ENCODE results near the gene JARID2.
"Not testable (repeated sequence)": the region's sequence is repeated elsewhere in the genome, so short reads cannot be mapped to it uniquely, and the experiment has no call there.

JARID2 gene

DNA sequence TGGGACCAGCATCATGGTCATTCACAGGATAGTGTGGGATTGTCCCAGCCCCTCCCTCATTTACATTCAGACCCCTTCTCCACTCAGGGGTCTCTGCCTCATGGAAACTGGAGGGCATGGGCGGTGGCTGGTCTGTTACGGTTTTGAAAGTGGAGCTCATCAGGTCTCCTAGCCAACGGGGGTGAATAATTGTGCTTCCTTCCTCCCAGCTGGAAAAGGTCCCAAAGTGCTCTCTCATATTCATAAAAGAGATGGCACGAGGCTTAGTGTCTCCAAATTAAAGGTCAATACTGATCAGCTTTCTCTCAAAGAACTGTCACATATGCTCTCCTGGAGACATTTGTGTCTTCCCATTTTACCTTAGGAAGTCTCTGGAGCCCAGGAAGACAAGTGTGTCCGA lies 19.9 kb downstream of the JARID2 start:
- DNase-seq = no peak

DNA sequence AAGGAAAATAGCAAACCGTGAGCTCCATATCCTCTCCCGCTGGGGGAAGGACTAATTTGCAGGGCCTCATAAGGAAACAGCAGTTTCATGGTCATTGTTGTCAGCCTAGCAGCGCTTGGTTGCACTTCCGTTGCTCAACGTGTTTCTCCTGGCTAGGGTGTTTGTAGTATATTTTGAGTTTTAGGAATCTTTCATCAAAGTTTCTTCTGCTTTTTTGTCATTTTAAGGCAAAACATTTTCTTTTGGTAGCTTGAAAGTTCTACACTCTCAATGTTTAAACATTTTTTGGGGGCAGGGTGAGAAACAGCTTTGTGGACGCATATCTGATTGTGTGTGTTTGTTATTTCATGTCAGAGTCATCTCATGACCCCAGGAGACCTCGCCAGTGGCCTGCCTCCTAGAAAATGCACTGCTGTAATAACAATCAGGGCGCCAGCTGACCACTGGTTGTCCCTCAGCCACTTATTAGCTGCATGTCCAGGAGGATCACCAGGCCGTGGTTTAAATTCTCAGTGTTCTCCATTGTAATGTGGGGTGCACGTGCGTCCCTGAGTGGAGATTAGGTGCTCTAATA lies 20.6 kb downstream of the JARID2 start:
- no peak for DNase-seq

DNA sequence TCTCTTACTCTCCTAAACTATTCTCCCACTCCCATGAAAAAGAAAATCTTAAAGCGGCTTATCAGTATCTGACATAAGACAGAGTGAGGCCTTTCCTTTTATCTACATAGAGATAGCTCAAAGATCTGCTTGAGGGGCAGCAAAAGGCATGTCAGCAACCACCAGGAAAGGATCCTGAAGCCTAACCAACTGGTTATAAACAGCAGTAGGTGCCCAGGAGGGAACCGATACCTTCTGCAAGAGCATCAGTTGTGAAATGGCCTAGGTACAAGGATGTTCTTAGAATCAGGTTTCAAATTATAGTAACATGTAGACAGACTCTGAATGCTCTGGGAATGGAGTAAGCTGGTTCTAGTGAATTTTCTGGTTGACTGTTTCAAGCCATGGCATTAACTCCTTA lies 21.4 kb downstream of the JARID2 start:
- no peak for DNase-seq

DNA sequence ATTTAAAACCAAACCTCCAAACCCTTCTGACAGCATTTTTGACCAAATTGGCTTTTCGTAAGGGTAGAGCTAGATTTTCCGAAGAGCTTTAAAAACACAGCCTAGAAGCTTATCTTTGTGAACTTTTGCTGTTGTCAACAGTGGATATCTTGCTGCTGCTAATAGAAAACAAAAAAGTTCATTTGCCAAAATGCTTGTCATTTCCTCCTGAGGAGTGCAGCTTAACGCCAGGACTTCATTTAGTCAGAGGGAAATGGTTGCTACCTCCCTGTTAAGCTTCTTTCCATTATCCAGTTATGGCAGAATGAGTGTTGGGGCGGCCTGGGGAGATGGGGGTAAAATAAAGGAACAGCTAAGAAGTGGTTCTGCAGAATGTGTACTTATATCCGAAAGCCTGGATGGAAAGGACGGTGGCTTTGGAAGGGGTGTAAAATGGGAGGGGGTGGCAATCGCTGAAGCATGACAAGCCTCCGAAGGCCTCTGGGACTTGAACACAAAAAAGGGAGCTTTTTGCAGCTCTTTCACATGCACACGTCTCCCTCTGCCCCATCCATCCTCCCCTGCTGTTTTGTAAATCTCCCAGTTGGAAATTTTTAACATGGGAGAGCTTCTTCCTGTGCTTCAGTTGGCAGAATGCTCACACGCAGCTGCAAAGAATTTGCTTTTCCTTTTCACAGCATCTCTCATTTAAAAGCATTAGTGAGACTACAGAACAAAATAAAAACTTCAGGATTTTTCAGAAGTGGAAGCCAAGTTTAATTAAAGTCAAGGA lies 22.5 kb downstream of the JARID2 start:
- no peak for DNase-seq

DNA sequence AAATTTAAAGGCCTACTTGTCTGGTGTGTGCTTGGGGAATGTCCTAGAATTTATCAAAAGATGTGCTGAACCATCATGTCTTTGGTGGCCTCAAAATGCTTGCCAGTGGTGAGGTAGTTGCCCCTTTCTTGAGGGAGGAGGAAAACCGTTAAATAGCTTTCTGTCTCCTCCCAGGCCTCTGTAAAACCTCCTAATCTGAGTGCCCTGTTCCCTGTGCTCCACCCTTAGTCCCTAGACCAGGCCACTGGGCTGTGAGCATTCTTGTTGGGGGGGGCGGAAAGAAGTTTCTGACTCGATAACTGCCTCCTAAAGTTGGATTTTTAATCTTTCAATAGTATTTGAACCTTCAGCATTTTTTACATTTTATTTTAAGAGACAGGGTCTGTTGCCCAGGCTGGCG lies 23.1 kb downstream of the JARID2 start:
- DNase-seq = no peak

DNA sequence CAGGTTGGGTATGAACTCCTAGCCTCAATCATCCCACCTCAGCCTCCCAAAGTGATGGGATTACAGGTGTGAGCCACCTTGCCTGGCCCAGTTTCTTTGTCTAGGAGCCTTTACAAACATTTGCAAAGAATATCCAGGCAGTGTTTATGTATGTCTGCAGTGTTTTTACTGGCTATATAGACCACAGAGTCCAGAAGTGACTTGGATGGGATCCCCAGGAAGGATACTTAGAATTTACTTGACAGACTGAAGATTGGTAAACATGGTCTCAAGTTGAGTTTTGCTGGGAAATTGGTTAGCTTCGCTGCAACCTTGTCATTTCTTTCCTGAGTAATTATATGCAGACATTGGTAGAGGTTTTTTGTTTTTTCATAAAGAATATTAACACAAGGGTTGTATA lies 23.8 kb downstream of the JARID2 start:
- DNase-seq = no peak

DNA sequence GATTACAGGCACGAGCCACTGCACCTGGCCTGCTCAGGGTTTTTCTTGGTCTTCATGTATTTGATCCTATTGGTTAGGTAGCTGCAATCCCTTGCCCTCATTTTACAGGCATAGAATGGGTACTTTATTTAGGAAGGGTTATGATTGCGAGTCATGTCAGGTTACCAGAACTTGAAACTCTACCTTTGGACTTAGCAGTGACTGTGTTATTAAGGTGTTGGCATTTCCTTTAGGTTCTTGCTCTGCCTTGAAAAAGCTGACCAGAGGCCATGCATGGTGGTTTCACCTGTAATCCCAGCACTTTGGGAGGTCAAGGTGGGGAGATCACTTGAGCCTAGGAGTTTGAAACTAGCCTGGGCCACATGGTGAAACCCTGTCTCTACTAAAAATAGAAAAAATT lies 24.5 kb downstream of the JARID2 start:
- DNase-seq = no peak

DNA sequence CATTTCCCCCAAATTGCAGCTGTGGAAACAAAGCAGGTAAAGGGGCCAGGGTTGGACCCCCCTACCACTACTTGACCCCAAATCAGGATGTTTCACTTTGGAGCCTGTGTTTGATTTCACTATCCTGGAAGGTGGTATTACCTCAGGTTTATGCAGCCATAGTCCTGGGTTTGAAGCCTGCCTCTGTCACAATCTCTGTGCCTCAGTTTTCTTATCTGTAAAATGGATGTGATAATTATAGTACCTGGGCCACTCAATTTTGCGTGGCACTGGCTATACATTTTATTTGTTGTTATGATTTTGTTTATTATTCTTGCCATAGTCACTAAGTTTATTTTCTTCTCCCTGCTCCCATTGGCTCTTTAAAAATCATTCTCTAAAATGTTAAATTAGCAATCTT lies 26.7 kb downstream of the JARID2 start:
- no peak for DNase-seq

DNA sequence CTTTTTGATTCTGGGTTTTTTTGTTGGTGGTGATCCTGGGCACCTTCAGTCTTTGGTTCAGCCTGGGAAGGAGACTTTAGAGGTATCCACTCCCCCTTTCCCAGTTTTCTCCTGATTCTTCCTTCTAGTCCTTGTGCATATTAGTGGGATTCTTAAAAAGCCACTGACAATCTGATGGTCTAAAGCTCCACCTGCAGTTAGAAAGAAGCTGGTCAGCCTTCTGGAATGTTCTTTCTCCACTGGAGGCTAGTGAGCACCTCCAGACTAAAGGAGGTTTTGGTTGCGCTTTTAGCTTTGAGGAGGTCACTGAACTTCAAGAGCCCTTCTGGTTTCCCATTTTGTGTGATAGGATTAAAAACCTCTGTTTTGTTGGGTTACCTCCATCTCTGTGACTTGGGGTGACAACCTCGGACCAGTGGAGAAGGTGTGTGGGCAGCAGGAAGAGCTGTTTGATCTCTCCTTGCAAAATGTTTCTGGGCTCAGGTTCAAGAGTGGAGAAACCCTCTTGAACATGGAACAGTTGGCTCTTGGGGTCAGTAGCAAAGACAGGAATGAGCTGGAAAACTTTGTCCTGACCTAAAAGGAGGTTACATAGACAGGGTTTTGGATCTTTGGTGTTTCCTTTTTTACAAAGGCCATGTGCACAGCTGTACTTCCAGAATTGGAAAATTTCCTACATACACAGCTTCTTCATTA lies 29.0 kb downstream of the JARID2 start:
- DNase-seq = no peak

DNA sequence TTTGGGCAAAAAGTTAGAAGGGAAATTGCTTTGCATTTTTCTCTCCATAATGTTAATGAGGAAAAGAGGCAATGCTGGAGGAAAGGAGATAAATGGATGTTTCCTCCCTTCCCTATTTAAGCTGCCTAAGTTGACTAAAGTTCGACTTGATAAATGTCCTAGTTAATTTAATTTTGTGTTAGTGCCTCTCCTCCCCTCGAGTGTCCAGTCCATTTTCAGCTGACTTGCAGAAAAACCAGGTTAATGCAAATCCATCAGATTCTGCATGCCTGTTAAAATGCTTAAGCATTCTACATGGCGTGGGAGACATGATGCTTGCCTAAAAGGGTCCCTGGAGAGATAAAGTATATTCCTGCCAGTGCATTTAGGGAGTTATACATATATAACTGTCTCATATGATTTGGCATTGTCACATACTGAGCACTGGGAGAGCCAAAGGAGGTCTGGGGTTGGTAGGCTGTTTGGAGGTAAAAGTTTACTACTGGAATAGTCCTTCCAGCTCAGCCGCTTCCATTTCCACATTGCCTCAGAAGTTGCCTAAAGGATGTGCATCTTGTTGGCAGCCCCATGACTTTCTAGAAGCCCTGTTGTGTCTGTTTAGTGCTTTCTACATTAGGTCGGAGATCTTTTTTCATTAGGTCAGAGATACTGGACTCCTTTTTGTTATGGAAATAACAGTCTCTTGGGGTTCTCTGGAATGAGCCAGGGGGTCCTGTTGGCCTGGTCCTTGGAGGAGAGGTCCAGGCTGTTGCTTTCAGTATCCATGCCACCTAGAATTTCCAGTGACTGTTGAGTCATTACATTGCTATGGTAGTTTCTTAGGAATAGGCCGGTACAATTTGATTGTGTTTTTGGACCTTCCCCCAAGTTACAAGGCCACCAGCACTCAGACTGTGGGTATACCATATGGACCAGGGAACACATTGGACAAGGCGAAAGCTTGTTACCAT lies 30.4 kb downstream of the JARID2 start:
- no peak for DNase-seq

DNA sequence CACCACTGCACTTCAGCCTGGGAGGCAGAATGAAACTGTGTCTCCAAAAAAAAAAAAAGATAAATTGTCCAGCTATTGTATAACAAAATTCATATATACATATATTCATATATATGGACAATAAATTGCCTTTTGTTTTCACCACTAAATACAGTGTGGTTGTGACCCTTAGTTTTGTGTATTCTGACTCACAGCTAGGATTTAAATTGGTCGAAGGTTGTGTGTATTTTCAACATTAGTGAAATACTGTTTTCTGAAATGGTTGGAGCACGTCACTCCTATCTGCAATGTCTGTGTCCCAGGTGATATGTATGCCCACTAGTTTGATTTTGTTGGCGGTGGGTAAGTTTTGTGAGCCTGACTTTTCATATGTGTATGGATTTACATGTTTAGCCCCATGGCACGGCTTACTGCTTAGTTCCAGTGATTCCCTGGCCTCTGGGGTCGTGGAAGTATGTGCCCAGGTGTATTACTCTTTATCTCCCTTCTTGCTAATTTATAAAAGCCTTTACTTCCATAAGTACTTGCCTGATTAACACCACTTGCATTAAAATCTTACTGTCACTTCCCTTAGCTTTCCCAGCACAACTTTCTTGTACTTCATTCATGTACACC lies 33.3 kb downstream of the JARID2 start:
- no peak for DNase-seq

DNA sequence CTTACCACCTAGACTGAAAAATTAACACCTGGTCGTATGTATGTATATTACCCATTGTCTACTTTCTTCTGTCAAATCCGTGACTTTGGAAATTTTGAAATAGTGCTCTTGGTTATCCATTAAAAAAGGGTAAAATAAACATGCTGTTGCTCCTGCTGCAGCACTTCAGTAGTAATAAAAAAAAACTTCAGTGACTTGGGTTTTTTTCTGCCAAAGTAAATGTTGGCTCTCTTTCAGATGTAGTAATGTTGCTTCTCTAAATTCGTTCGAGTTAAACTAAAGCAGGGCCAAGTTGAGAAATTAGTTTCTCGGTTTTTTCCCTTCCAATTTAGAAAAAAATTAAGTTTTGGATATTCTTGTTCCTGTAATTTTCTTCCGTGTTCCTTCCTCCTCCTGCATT lies 34.2 kb downstream of the JARID2 start:
- no peak for DNase-seq

DNA sequence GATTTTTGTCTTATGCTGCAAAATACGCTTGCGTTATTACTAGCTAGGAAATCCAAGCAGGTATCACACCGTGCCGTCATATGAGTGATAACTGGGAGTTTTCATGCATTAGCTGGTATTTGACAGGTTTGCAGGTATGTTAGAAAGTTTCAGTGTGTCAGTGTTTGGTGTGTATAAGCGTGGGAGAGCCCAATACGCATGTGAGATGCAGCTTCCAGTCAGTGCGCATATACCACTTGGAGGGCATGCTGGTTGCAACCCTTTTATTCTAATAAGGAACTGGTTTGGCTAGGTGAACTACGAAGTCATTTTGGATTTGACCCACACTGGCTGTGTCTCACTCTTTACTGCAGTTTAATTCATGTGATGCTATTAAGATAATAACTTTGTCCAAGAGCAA lies 35.1 kb downstream of the JARID2 start:
- DNase-seq = no peak

DNA sequence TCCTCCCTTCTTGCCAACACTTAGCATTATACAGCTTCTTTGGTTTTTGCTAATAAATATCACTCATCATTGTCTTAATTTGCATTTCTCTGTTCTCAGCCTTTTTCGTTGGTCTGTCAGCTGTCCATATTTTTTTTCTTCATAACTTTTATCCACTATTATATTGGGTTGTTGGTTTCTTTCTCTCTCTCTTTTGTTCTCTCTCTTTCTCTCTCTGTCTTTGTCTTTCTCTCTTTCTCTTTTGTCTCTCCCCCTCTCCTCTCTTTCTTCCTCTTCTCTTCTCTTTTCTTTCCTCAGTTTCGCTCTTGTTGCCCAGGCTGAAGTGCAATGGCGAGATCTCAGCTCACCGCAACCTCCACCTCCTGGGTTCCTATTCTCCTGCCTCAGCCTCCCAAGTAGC lies 36.5 kb downstream of the JARID2 start:
- no peak for DNase-seq

DNA sequence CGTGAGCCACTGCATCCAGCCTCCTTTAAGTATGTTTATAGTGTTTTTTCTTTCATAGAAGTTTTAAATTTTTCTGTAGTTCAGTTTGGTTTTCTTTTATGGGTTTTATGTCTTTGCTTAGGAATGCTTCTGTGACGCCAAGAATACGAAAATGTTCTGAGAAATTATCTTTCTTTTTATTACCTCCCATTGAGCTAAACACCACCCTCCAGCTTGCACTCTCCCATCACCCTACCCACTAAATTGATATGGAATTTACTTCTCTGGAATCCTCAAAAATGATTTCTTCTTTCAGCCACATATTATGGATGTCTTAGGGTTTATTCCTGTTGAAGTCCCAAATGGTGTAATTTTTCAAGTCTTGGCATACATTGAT lies 38.1 kb downstream of the JARID2 start:
- DNase-seq = no peak

DNA sequence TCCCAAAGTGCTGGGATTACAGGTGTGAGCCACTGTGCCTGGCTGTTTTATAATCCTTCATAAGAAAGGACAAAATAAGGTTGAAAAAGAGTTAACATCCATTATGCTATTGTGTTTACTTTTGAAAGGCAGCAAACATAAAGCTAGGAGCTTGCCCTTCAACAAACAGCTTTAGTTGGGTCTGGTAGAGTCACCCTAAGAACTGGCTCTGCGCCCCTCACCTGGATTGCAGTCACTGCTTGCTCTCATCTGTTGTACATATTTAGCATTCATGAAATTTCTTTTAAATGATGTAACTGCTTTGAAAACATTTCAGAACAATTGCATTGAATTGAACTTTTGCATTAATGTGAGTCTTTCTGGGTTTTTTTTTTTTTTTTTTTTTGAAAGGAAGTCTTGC lies 38.9 kb downstream of the JARID2 start:
- DNase-seq = no peak

DNA sequence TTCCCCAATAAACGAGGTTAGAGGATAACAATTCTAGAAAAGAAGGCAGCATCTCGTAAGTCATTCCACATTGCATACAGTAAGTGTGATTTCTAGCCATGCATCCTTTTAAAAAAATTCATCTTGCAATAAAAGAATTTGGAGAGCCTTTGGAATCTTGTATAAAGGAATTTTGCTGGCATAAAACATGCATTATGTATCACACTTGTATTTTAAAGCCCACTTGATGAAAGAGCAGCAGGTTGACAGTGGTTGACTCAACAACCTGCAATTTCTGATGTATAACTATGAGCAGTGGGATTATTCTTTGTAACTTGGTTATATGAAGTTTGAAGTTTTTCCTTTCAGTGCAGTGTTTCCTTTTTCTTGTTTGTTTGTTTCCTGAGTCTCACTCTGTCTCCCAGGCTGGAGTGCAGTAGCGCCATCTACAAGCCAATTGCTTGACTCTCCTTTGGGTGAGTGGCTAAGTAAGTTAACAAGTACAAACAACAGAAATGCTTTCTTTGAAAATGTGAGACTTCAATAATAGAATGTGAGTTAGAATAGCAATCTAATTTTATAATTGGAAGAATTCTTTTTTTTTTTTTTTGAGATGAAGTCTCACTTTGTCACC lies 39.9 kb downstream of the JARID2 start:
- DNase-seq = no peak

DNA sequence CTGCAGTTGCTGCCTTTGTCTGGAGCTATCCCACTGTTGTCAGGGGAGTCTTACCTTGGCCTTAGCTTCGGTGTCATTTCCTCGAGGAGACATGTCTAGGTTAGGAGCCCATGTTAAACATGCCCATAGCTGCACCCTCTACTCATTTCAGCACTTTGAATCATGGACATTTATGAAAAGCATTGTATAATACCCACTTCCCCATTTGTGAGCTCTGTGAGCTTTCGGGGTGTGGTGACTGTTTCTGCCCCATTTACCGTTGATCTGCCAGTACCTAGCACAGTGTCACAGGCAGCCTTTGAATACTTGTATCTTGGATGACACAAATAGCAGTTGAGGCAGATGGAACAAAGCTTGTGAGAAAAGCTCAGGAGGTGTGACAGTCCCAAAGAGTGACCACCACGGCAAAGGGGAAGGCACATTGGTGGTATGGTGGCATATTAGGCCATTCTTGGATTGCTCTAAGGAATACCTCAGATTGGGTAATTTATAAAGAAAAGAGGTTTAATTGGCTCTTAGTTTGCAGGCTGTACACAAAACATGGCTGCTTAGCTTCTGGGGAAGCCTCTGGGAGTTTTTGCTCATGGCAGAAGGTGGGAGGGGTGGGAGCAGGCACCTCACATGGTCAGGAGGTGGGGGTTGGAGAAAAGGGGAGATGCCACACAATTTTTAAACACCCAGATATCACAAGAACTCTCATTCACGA lies 42.0 kb downstream of the JARID2 start:
- DNase-seq = no peak

DNA sequence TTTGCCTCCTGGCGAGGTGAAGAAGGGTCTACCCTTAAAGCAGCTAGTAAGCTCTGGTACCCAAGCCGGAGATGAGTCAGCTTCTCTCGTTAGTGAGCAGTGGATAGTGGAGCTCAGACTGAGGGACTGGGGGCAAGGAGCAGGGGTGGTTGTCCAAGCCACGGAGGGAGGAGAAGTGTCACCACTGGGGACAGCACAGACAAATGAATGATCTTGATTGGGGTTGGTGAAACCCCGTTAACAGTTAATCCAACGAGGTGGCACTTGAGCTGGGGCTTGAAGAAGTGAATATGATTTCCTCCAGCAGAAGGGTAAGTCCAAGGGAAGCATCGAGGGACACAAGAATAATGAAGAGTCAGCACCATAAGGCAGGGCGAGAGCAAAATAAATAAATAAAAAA lies 43.0 kb downstream of the JARID2 start:
- no peak for DNase-seq

DNA sequence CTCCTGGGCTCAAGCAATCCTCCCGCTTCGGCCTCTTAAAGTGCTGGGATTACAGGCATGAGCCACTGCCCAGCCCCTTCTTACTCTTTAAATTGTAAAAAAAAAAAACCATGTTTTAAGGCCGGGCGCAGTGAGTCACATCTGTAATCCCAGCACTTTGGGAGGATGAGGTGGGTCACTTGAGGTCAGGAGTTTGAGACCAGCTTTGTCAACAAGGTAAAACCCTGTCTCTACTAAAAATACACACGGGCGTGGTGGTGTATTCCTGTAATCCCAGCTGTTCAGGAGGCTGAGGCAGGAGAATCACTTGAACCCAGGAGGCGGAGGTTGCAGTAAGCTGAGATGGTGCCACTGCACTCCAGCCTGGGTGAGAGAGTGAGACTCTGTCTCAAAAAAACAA lies 43.6 kb downstream of the JARID2 start:
- not testable (repeated sequence) for DNase-seq

DNA sequence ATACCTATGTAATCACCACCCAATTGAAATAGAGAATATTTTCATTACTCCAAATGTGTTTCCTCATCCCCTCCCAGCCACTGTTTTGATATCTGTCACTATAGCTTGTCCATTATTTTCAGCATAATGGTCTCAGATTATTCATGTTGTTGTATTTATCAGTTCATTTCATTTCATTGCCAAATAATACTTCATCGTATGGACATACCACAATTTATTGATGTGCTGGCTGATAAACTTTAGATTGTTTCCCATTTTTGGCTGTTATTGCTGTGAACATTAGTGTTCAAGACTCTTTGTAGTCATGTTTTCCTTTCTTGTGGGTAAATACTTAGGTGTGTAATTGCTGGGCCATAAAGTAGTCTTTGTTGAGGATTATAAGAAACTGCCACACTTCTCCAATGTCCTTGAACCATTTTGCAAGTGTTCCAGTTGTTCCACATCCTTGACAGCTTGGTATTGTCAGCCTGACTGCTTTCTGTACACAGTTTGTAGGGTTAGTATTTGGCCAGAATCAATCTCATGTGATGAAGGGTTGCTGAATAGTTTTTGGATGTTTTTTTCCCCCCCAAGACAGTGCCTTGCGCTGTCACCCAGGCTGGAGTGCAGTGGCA lies 44.3 kb downstream of the JARID2 start:
- DNase-seq = no peak

Data from CD4-positive, alpha-beta T cell treated with Interleukin-4 for 4 hours (primary cell).